Rectal smooth muscle tissue (tissue), 1 donor: ENCODE results near the gene STK31.
"Not testable (repeated sequence)": the region's sequence is repeated elsewhere in the genome, so short reads cannot be mapped to it uniquely, and the experiment has no call there.

Source experiments
- H3K27ac ChIP-seq: one replicate; pipeline ENCODE4 v1.7.0; 2013; ENCODE audit warnings: low read depth, low read length, inconsistent platforms
- H3K27me3 ChIP-seq: one replicate; pipeline ENCODE4 v1.7.0; 2013; ENCODE audit warnings: low read length; ENCODE audit not compliant: control insufficient read depth, insufficient read depth
- H3K36me3 ChIP-seq: one replicate; pipeline ENCODE4 v1.7.0; 2013; ENCODE audit warnings: low read length; ENCODE audit not compliant: control insufficient read depth, insufficient read depth
- H3K4me1 ChIP-seq: one replicate; pipeline ENCODE4 v1.7.0; 2013; ENCODE audit warnings: low read length; ENCODE audit not compliant: control insufficient read depth, insufficient read depth
- H3K4me3 ChIP-seq: one replicate; pipeline ENCODE4 v1.7.0; 2013; ENCODE audit warnings: low read length
- H3K9ac ChIP-seq: one replicate; pipeline ENCODE4 v1.7.0; 2013; ENCODE audit warnings: low read length

STK31 gene

GRCh38 chr7:23717788-23718187 is 7.8 kb downstream of the STK31 start:
- no peaks in the 10 kb centered on the region for H3K27me3 ChIP-seq
- H3K9ac ChIP-seq: no peak overlapping the region
- H3K27ac ChIP-seq: no peak overlapping the region
- no peaks in the 10 kb centered on the region for H3K36me3 ChIP-seq
- H3K4me1 ChIP-seq: no peaks in the 10 kb centered on the region
- no peak overlapping the region for H3K4me3 ChIP-seq

GRCh38 chr7:23721456-23721855 is 11.4 kb downstream of the STK31 start:
- H3K9ac ChIP-seq: no peak overlapping the region
- H3K27ac ChIP-seq: no peak overlapping the region
- no peaks in the 10 kb centered on the region for H3K27me3 ChIP-seq
- H3K4me1 ChIP-seq: no peaks in the 10 kb centered on the region
- H3K4me3 ChIP-seq: no peak overlapping the region
- no peaks in the 10 kb centered on the region for H3K36me3 ChIP-seq

- H3K9ac ChIP-seq, H3K4me1 ChIP-seq, H3K4me3 ChIP-seq, H3K27ac ChIP-seq, H3K27me3 ChIP-seq, H3K36me3 ChIP-seq: not testable (repeated sequence)
Measured at GRCh38 chr7:23722587-23723216, 12.7 kb downstream of the STK31 start.

GRCh38 chr7:23724113-23724512 is 14.1 kb downstream of the STK31 start:
- H3K4me1 ChIP-seq, H3K9ac ChIP-seq, H3K36me3 ChIP-seq, H3K27ac ChIP-seq, H3K27me3 ChIP-seq, H3K4me3 ChIP-seq: not testable (repeated sequence)

GRCh38 chr7:23742051-23742450 is 32.0 kb downstream of the STK31 start:
- no peak overlapping the region for H3K9ac ChIP-seq
- no peak overlapping the region for H3K27ac ChIP-seq
- H3K4me3 ChIP-seq: no peak overlapping the region
- H3K27me3 ChIP-seq: no peaks in the 10 kb centered on the region
- no peaks in the 10 kb centered on the region for H3K4me1 ChIP-seq
- no peaks in the 10 kb centered on the region for H3K36me3 ChIP-seq

- Histone ChIP-seq H3K4me3 (no peak overlapping the region), H3K9ac (no peak overlapping the region), H3K27me3 (no peaks in the 10 kb centered on the region), H3K36me3 (no peaks in the 10 kb centered on the region), H3K27ac (no peak overlapping the region), H3K4me1 (no peaks in the 10 kb centered on the region)
Measured at GRCh38 chr7:23743226-23743625, 33.2 kb downstream of the STK31 start.

GRCh38 chr7:23746629-23747028 is 36.6 kb downstream of the STK31 start:
- H3K9ac ChIP-seq: no peak overlapping the region

GRCh38 chr7:23751852-23752251 is 41.8 kb downstream of the STK31 start:
- H3K9ac ChIP-seq: no peak overlapping the region
- no peaks in the 10 kb centered on the region for H3K36me3 ChIP-seq
- H3K27ac ChIP-seq: no peak overlapping the region
- H3K27me3 ChIP-seq: no peaks in the 10 kb centered on the region
- no peaks in the 10 kb centered on the region for H3K4me1 ChIP-seq
- H3K4me3 ChIP-seq: no peak overlapping the region

More at GRCh38 chr7:23746629-23747028, 36.6 kb downstream of the STK31 start:
- H3K36me3 ChIP-seq: no peaks in the 10 kb centered on the region
- no peaks in the 10 kb centered on the region for H3K27me3 ChIP-seq
- H3K4me3 ChIP-seq: no peak overlapping the region
- no peaks in the 10 kb centered on the region for H3K4me1 ChIP-seq
- no peak overlapping the region for H3K27ac ChIP-seq

GRCh38 chr7:23758839-23759238 is 48.8 kb downstream of the STK31 start:
- H3K4me3 ChIP-seq, H3K27ac ChIP-seq, H3K4me1 ChIP-seq, H3K36me3 ChIP-seq, H3K9ac ChIP-seq, H3K27me3 ChIP-seq: not testable (repeated sequence)

GRCh38 chr7:23759671-23760391 is 49.8 kb downstream of the STK31 start:
- no peaks in the 10 kb centered on the region for H3K27me3 ChIP-seq
- no peaks in the 10 kb centered on the region for H3K36me3 ChIP-seq
- no peak overlapping the region for H3K4me3 ChIP-seq
- no peak overlapping the region for H3K27ac ChIP-seq
- H3K9ac ChIP-seq: no peak overlapping the region
- no peaks in the 10 kb centered on the region for H3K4me1 ChIP-seq

GRCh38 chr7:23765943-23766342 is 55.9 kb downstream of the STK31 start:
- Histone ChIP-seq H3K4me3 (no peak overlapping the region), H3K27ac (no peak overlapping the region), H3K9ac (no peak overlapping the region)

GRCh38 chr7:23767514-23767913 is 57.5 kb downstream of the STK31 start:
- Histone ChIP-seq H3K36me3 (no peaks in the 10 kb centered on the region), H3K9ac (no peak overlapping the region), H3K27me3 (no peaks in the 10 kb centered on the region), H3K4me1 (no peaks in the 10 kb centered on the region), H3K27ac (no peak overlapping the region), H3K4me3 (no peak overlapping the region)

More at GRCh38 chr7:23765943-23766342, 55.9 kb downstream of the STK31 start:
- no peaks in the 10 kb centered on the region for H3K27me3 ChIP-seq
- H3K36me3 ChIP-seq: no peaks in the 10 kb centered on the region
- H3K4me1 ChIP-seq: no peaks in the 10 kb centered on the region

GRCh38 chr7:23768022-23768421 is 58.0 kb downstream of the STK31 start:
- H3K36me3 ChIP-seq: no peaks in the 10 kb centered on the region
- no peak overlapping the region for H3K9ac ChIP-seq
- no peaks in the 10 kb centered on the region for H3K4me1 ChIP-seq
- H3K27ac ChIP-seq: no peak overlapping the region
- no peaks in the 10 kb centered on the region for H3K27me3 ChIP-seq
- no peak overlapping the region for H3K4me3 ChIP-seq
